Medulla oblongata (tissue), 1 donor: ENCODE results near the gene ARHGAP30.
"Not testable (repeated sequence)": the region's sequence is repeated elsewhere in the genome, so short reads cannot be mapped to it uniquely, and the experiment has no call there.

Experiments
- DNase-seq: peaks from one replicate; pipeline ENCODE4 v3.0.0-alpha.2; 2015; ENCODE audit errors: extremely low spot score

ARHGAP30 gene

DNA sequence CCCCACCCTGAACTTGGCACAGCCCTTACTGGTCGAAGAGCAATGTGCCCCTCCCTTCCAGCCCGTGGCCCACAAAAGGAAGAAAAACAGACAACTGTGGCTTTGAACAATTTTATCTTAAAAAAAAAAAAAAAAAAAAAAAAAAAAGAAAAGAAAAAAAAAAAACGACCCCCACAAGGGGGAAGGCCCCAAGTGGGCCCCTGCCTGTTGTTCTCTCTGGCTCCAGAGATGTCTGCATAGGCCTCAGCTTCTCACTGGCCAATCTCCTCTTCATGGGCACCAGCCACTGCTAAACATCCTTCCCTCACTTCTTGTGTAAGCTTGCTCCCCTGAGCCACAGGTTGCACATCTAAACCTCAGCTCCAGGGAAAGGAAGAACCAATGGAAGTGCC lies 30.5 kb downstream of the ARHGAP30 start:
- DNase-seq: no peak

DNA sequence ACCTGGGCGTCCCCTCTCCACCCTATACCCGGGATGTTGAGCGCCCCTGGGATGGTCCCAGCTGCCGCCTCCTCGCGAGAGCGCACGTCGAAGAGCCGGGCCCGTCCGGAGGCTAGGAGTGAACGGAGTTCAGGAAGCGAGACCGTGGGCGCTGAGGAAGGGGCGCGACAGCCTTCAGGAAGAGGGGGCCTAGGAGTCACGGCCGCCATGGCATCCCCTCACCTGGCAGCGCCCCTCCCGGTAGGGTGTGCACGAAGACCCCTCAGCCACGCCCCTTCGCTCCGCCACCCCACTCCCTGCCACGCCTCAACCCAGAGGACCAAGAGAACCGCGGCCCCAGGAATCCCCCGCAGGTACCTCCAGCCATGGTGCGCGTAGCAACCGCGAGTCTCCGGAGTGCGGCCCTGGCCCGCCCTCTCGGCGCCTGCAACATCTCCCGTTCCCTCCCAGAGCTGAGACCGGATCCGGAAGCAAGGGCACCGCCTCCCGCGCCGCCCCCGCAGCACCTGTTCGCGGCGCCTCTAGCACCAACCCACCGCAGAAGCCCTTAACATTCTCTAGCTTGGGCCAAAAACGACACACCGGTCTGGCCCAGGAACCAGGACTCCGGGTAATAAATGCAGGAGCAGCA lies 31.1 kb downstream of the ARHGAP30 start, which contains the start of gene TSTD1:
TSS of gene TSTD1 (minus strand) at position 442 of the 631 bp plus-strand sequence. CDS start at position 367, 75 bp downstream.
- no peak for DNase-seq

DNA sequence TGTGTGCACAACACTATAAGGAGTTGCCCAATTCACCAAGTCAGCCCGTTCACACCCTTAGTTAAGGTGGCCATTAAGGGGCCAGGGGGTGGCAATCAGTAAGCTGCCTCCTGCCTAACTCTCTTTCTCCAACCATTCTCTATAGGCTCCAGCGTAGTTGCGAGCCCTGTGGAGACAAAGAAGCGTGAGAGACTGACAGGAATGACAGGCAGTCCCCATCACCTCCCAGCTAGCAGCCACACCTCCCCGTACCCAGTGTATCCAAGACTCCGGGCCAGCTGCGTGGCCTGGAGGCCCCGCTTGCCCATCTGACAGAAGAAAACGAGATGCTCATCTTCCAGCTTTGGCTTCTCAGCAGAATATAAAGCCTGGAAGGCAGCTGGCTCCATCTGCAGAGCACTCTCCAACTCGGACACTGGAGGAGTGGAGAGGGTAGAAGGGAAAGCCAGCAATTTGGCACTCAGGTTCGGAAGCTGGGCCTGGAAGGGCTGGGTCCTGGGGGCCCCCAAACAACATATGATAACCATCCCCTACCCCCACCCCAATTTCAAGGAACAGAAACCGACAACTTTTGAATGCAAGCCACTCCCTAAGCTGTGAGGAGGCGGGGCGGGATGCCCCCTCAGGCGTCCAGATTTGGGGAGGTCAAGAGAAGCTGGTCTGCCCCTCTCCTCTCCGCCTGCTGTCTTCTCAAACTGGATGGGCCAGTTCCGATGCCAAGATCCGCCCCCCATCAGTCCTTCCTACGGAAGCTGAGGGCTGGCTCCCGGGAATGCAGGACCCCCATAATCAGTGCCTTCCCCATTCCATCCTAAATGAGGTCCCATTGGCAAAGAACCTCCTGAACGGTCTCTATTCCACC lies 31.8 kb downstream of the ARHGAP30 start:
- DNase-seq: no peak

DNA sequence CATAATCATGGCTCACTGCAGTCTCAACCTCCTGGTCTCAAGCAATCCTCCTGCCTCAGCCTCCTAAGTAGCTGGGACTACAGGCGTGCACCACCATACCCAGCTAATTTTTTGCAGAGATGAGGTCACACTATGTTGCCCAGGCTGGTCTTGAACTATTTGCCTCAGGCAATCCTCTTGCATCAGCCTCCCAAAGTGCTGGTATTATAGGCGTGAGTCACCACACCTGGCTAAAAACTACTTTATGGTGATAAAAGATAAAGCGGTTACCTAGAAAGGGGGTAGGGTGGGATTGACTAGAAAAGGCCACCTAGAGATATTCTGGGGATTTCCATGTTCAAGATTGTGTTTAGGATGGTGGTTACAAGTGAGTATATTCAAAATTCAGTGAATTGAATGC lies 35.9 kb downstream of the ARHGAP30 start:
- no peak for DNase-seq

DNA sequence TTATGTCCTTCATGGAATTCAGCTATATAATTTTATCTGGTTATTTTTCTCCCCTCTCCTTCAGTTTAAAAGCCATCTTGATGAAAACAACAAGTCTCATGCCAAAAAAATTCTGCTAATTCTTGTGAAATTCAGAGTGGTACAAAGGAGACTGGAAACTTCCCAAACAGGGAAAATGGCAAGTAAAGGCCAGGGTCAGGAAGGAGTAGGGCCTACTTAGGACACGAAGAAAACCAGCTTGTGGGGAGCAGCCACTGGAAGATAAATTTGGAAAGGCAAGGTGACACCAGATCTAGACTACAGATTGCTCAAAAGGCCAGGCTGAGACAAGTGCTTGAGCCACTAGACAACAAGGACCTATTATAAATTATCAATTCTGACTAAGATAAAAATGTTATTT lies 37.3 kb downstream of the ARHGAP30 start:
- no peak for DNase-seq

DNA sequence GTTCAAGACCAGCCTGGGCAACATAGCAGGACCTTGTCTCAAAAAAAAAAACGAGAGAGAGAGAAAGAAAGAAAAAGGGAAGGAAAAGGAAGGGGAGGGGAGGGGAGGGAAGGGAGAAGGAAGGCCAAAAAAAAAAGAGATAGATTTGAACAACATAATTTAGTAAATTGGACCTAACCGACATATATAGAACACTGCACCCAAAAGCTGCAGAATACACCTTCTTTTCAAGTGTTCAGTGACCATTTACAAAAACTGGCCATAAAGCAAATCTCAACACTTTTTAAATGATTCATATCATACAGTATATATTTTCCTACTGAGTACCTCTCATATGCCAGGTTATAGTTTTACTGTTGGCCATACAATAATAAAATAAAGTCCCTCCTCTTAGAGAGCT lies 37.8 kb downstream of the ARHGAP30 start:
- DNase-seq: no peak

DNA sequence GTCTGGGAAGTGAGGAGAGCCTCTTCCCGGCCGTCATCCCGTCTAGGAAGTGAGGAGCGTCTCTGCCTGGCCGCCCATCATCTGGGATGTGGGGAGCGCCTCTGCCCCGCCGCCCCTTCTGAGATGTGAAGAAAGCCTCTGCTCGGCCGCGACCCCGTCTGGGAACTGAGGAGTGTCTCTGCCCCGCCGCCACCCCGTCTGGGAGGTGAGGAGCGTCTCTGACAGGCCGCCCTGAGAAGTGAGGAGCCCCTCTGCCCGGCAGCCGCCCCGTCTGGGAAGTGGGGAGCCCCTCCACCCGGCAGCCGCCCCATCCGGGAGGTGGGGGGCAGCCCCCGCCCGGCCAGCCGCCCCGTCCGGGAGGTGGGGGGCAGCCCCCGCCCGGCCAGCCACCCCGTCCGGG lies 40.2 kb downstream of the ARHGAP30 start:
- DNase-seq: not testable (repeated sequence)

DNA sequence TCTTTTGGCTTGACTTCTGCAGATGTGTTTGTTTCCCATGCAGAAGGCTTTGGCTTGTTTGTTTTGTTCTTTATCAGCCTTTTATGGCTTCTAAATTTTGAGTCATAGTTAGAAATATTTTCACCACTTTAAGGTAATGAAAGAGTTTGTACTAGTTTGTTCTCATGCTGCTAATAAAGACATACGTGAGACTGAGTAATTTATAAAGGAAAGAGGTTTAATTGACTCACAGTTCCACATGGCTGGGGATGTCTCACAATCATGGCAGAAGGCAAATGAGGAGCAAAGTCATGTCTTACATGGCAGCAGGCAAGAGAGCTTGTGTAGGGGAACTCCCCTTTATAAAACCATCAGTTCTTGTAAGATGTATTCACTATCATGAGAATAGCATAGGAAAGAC lies 42.7 kb downstream of the ARHGAP30 start:
- DNase-seq: not testable (repeated sequence)

DNA sequence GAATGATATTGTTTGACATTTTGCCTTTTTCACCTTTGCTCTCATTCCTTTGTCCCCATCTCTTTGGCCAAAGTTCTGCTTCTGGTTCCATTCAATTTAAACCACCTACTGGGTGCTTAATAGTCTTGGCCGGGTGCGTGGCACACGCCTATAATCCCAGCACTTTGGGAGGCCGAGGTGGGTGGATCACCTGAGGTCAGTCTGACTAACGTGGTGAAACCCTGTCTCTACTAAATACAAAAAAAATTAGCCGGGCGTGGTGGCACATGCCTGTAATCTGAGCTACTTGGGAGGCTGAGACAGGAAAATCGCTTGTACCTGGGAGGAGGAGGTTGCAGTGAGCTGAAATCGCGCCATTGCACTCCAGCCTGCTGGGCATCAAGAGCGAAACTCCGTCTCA lies 47.3 kb downstream of the ARHGAP30 start:
- DNase-seq: not testable (repeated sequence)

DNA sequence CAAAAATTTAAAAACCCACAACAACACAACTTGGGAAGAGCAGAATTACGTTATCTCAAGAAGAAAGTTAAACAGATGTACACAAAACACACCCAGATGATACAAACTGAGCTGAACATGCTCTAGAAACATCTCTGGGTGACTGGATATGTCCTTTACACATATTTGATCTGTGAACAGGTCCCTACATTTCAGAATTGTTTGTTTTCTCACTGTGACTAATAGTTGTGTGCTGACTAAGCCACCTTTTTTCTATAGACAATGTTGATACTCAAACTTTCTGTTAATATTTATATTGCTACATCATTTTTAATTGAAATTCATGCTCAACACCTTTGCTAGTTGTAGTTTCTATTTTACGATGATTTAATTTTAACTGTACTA lies 47.7 kb downstream of the ARHGAP30 start:
- DNase-seq: no peak

DNA sequence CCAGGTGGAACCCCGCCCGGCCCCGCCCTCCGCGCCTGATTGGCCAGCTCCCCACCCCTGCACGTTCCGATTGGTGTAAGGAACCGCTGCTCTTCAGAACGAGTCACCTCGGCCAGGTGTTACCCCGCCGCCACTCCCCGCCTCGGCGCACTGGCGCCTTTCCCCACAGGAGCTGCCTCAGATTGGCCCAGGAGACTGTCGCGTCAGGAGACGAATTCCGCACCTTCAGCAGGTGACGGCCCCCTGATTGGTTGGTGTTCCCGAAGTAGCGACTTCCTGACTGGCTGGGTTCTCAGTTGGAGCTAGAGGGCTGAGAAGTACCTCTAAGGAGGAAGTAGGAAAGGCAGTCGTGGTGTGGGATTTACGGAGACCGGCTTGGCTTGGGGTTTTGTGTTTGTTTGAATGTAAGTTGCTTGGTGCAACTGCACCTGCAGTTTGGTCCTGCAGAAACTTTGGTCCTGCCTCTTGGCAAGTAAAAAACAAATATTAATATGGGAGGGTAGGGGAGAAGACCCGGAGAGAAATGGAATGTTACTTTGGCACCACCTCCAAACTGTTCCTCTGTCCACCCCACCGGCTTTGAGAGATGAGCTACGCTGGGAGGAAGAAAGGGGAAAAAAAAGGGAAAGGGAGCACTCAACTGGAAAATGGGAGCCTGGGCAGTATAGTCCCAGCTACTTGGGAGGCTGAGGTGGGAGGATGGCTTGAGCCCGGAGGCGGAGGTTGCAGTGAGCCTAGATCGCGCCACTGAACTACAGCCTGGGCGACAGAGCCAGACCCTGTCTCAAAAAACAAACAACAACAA lies 48.3 kb downstream of the ARHGAP30 start:
- peak; percentile 18 for DNase-seq

DNA sequence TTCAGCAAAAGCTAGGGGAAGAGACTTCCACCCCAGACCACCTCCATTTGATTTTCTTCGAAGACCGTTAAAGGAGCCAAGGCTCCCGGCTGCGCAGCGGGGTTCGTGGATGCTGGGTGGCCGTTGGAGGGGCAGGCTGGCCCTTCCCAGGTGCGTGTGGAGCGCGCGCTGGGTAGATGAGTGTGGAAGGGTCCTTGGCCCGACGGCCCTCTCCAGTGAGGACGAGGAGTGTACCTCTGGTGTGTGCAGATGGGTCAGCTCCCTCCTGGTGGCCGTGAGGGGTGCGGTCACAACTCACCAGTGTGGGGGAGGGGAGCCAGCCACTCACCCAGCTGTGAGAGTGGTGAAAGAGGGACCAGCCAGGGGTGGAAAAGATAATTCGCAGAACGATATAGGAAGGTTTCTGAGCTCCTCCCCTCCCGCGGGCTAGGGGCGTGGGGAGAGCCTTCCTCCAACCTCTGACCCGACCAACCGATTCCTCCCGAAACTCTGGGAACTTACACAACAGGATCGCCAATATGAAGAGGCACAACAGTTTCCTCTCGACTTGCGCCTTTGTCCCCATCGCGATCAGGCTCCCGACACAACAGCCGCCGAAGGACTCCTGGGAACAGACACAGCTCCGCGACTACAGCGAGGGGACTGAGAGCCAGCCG lies 49.1 kb downstream of the ARHGAP30 start, which contains the start of gene F11R:
TSS of gene F11R (minus strand) at position 644 of the 656 bp plus-strand sequence. CDS start at position 565, 79 bp downstream.
- peak; percentile 7 for DNase-seq

DNA sequence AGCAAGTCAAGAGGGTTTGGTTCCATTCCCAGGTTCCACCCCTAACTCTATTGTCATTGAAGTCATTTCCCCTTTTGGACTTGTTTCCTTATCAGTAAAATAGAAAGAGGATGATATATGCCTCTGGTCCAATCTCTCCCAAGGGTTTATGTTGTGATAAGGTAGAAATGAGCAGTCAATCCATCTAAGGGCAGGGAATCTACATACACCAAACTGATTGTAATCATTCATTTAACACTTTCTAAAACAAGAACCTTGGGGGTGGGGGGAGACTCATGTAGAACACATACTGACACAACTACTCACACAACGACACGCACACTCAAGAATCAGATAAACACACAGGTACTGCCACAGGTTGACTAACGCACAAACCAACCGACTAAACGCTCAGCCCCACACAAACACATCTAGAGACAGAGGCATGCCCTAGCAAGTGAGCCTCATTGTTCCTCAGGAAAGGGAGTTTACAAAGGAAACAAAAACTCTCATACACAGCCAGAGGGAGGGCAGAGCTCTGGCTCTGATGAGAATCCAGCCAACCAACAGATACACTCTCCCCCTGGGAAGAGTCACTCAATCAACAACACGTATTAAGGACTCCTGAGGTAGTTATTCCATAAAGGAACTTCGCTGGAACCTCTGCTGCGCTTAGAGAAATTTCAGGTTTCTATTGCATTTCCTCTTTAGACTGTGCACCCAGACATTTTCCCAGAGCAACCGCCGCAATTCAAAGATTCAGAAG lies 49.8 kb downstream of the ARHGAP30 start:
- DNase-seq: peak; percentile 19

DNA sequence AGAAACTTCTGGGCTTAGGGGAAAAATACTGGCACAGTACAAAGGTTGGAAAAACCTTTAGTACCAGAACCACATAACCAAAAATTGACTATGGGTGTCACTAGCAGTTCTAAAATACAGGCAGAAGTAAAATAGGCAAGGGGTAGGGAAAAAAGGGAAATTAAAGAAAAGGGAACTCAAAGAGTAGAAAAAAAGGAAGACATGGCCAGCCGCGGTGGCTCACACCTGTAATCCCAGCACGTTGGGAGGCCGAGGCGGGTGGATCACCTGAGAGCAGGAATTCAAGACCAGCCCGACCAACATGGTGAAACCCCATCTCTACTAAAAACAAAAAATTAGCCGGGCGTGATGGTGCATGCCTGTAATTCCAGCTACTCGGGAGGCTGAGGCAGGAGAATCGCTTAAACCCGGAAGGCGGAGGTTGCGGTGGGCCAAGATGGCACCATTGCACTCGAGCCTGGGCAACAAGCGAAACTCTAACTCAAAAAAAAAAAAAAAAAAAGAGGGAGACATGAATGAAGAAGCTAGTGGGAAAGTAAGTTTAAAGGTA lies 50.5 kb downstream of the ARHGAP30 start:
- peak; percentile 27 for DNase-seq

DNA sequence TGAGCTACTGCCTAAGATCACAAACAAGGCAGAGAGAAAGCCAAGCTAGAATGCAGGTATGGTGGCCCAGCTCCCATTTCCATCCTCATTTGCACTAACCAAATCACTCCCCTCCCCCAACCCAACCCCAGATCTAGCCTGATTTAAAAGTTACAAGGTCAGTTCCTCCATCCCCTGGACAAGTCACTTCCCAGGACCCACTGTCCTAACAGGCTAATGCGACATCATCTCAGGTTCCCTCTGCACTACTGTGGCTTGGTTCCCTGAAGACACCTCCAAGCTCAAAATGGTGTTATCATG lies 51.1 kb downstream of the ARHGAP30 start:
- no peak for DNase-seq

DNA sequence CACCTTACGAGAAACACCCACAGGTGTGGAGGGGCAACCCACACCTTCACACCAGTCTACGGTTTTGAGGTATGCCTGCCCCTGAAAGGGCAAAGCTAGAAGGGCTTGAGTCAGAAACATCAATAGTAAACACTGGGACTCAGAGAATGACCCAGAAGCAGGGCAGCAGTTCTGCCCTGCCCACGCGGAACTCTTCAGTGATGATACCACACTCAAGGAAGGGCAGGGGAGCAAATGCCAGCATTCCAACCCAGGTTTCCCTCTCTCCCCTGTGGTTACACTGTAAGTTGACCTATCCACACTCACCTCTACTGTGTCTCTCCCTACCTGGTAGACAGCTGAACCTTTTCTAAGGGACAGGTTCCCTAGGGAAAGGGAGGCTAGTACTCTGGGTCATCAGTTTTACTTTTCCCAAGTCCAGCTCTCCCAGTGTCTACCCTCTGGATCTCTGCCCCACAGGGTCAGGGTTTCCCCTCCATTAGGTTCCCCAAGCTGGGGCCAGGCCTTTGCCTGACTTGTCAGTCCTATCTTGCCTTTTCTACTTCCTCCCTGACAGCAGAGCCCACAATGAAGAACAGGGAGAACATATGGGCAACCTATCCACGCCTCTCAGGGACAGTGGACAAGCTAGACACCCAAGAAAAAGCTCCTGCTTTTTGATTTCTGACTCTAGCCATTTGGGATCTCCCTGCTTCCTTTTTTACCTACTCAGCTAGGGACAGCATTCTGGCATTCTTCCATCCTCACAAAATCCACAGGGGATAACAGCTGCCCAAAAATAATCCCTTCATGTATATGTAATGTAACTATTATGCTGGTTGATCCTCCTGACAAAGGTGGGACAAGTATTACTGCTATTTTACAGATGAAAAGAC lies 51.7 kb downstream of the ARHGAP30 start:
- no peak for DNase-seq

DNA sequence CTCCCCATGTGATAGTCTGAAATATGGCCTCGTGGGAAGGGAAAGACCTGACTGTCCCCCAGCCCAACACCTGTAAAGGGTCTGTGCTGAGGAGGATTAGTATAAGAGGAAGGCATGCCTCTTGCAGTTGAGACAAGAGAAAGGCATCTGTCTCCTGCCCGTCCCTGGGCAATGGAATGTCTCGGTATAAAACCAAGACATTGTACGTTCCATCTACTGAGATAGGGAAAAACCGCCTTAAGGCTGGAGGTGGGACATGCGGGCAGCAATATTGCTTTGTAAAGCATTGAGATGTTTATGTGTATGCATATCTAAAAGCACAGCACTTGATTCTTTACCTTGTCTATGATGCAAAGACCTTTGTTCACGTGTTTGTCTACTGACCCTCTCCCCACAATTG lies 52.5 kb downstream of the ARHGAP30 start:
- DNase-seq: not testable (repeated sequence)

DNA sequence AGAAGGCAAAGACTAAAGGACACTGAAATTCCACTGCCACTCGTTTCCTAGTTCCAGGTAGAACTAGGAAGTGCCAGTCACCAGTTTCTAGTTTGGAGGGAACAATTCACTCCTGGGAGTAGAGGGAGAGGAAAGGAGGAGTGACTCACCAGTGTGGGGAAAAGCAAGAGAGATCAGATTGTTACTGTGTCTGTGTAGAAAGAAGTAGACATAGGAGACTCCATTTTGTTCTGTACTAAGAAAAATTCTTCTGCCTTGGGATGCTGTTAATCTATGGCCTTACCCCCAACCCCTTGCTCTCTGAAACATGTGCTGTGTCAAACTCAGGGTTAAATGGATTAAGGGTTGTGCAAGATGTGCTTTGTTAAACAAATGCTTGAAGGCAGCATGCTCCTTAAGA lies 53.0 kb downstream of the ARHGAP30 start:
- DNase-seq: not testable (repeated sequence)

DNA sequence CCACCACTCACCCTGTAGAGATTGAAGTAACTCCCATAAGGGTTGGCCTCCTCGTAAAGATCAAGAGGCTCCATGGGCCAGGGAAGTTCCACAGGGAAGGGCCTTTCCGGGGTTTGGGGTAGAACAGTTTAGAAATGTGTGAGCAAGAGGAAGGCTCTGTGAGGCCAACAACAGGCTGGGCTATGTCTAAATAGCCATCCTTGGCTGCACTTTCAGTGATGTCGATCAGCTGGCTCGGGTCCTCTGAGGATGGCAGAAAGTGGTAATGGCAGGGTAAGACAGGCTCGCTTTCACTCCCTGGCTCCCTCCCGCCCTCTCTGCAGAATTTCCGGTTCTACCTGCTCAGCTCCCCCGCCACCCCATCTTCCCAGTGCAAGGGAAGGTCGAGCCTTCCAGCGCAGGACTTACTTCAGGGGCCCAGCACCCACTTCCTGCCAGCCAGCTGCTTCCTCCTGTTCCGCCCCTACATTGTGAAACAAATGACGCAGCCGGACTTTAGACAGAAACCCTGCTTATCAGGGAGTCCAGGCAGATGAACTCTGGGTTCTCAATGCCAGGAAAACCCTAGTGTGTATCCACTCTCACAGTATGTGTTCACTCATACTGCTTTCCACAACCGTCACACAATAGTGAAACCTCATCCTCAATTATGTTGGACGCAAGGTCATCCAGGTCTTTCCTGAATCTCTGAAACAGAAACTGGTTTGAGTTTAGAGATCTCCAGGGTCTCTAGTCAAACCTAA lies 56.0 kb downstream of the ARHGAP30 start:
- peak; percentile 77 for DNase-seq
